IMR-90 (cell line): ENCODE results near the gene YES1. TPM values are rescaled to one million over a fixed set of nuclear protein-coding genes. Genes with fewer than 3 reads are reported as not detected.

Source experiments
- ATAC-seq: fragments of 200-7000 bp; cut with Tn5 transposase; 2 replicates; pipeline ENCODE4 v1.9.1; 2020; ENCODE audit warnings: low read depth, mild to moderate bottlenecking, moderate library complexity
- BruUV-seq: library from RNA; stranded (reverse); fragments of 400-500 nt; replicated peaks from 2 replicates; lab custom pipeline; 2021; lab: Mats Ljungman, UMichigan
- CTCF ChIA-PET: fragments of 300-600 bp; formaldehyde crosslinking; extraction: SDS; loops from one replicate; lab custom pipeline; 2021; ENCODE audit warnings: antibody characterized with exemption; lab: Yijun Ruan, JAX
- POLR2A ChIA-PET: fragments of 300-600 bp; sonication (Branson Sonifier 250); formaldehyde crosslinking; loops from one replicate; lab custom pipeline; 2022; ENCODE audit warnings: antibody characterized with exemption; ENCODE audit not compliant: unreplicated experiment; lab: Charles Lee
- DNase-seq: peaks from one replicate; pipeline ENCODE4 v3.0.0; 2013
- H2AFZ ChIP-seq: replicated peaks from 2 replicates; pipeline ENCODE3; 2013; ENCODE audit warnings: low read length, mild to moderate bottlenecking; ENCODE audit not compliant: poor library complexity
- H2AK5ac ChIP-seq: 2 replicates; pipeline ENCODE4 v1.6.1; 2013; ENCODE audit warnings: low read depth, low read length, inconsistent platforms
- H2AK9ac ChIP-seq: replicated peaks from 2 replicates; pipeline ENCODE3; 2013; ENCODE audit warnings: mild to moderate bottlenecking, low read depth, low read length, moderate library complexity; ENCODE audit not compliant: poor library complexity
- H2BK120ac ChIP-seq: 2 replicates; pipeline ENCODE4 v1.6.1; 2013; ENCODE audit warnings: low read depth, low read length, inconsistent platforms
- H2BK15ac ChIP-seq: 3 replicates; pipeline ENCODE4 v1.6.1; 2013; ENCODE audit warnings: low read depth, low read length, inconsistent platforms
- H2BK20ac ChIP-seq: 2 replicates; pipeline ENCODE4 v1.6.1; 2013; ENCODE audit warnings: low read depth, mild to moderate bottlenecking, inconsistent platforms, low read length, moderate library complexity
- H2BK5ac ChIP-seq: 2 replicates; pipeline ENCODE4 v1.6.1; 2013; ENCODE audit warnings: mild to moderate bottlenecking, low read depth, low read length, inconsistent platforms; ENCODE audit not compliant: poor library complexity, severe bottlenecking
- H3K14ac ChIP-seq: replicated peaks from 2 replicates; pipeline ENCODE4 v1.6.1; 2013; ENCODE audit warnings: low read depth, low read length, inconsistent platforms
- H3K18ac ChIP-seq: 2 replicates; pipeline ENCODE4 v1.6.1; 2013; ENCODE audit warnings: low read depth, low read length, control low read depth
- H3K23ac ChIP-seq: 2 replicates; pipeline ENCODE4 v1.6.1; 2013; ENCODE audit warnings: low read depth, low read length, inconsistent platforms
- H3K27ac ChIP-seq: 2 replicates; pipeline ENCODE4 v1.5.1; 2013; ENCODE audit warnings: mild to moderate bottlenecking, control low read depth, low read length; ENCODE audit not compliant: insufficient read depth
- H3K27me3 ChIP-seq: 2 replicates; pipeline ENCODE4 v1.6.1; 2013; ENCODE audit warnings: low read length; ENCODE audit not compliant: control insufficient read depth, insufficient read depth
- H3K36me3 ChIP-seq: 2 replicates; pipeline ENCODE4 v1.6.1; 2013; ENCODE audit warnings: low read length, mixed read lengths; ENCODE audit not compliant: control insufficient read depth, insufficient read depth
- H3K4ac ChIP-seq: 2 replicates; pipeline ENCODE4 v1.6.1; 2013; ENCODE audit warnings: low read depth, low read length, inconsistent platforms
- H3K4me1 ChIP-seq: 2 replicates; pipeline ENCODE4 v1.6.1; 2013; ENCODE audit warnings: low read length, mixed read lengths; ENCODE audit not compliant: control insufficient read depth, insufficient read depth
- H3K4me2 ChIP-seq: 2 replicates; pipeline ENCODE4 v1.6.1; 2013; ENCODE audit warnings: low read depth, mild to moderate bottlenecking, control low read depth, low read length, moderate library complexity
- H3K4me3 ChIP-seq: 2 replicates; pipeline ENCODE4 v1.5.1; 2013; ENCODE audit warnings: low read depth, mild to moderate bottlenecking, control low read depth, low read length, moderate library complexity; ENCODE audit not compliant: insufficient read depth
- H3K56ac ChIP-seq: 2 replicates; pipeline ENCODE4 v1.6.1; 2013; ENCODE audit warnings: low read length, inconsistent platforms; ENCODE audit not compliant: insufficient read depth; ENCODE audit errors: extremely low read depth
- H3K79me1 ChIP-seq, 2 experiments: 2 replicates each; pipeline ENCODE4 v1.6.1; 2013; ENCODE audit warnings: low read length in 2 of 2, inconsistent platforms in 1 of 2, low read depth in 1 of 2
- H3K9ac ChIP-seq: 2 replicates; pipeline ENCODE4 v1.6.1; 2013; ENCODE audit warnings: low read depth, low read length, control low read depth
- H3K9me1 ChIP-seq: 2 replicates; pipeline ENCODE4 v1.6.1; 2013; ENCODE audit warnings: low read length, inconsistent platforms; ENCODE audit not compliant: insufficient read depth
- H3K9me3 ChIP-seq: 2 replicates; pipeline ENCODE4 v1.6.1; 2013; ENCODE audit warnings: low read length; ENCODE audit not compliant: control insufficient read depth, insufficient read depth
- H4K20me1 ChIP-seq: 2 replicates; pipeline ENCODE4 v1.6.1; 2013; ENCODE audit warnings: low read length, inconsistent platforms; ENCODE audit not compliant: insufficient read depth
- H4K5ac ChIP-seq: 2 replicates; pipeline ENCODE4 v1.6.1; 2013; ENCODE audit warnings: mild to moderate bottlenecking, low read depth, low read length, control low read depth
- H4K8ac ChIP-seq, 2 experiments: 2 replicates each; pipeline ENCODE4 v1.6.1; 2013; ENCODE audit warnings: low read depth in 2 of 2, low read length in 2 of 2, control low read depth in 1 of 2, inconsistent platforms in 1 of 2
- H4K91ac ChIP-seq: 2 replicates; pipeline ENCODE4 v1.6.1; 2013; ENCODE audit warnings: low read depth, low read length, inconsistent platforms; ENCODE audit not compliant: insufficient read depth
- BHLHE40 ChIP-seq: fragments of 150-350 bp; IDR thresholded peaks from 2 replicates; pipeline ENCODE4 v1.6.1; 2016; ENCODE audit warnings: mild to moderate bottlenecking, low read depth, low read length
- CHD1 ChIP-seq: IDR thresholded peaks from 2 replicates; pipeline ENCODE4 v1.6.1; 2012; ENCODE audit warnings: low read depth, low read length, improper control_type of control experiment
- FOS ChIP-seq: fragments of 150-350 bp; IDR thresholded peaks from 2 replicates; pipeline ENCODE4 v1.6.1; 2016; ENCODE audit warnings: low read depth, low read length
- MAFK ChIP-seq: IDR thresholded peaks from 2 replicates; pipeline ENCODE4 v1.6.1; 2012; ENCODE audit warnings: low read depth, low read length, improper control_type of control experiment
- MAZ ChIP-seq: IDR thresholded peaks from 2 replicates; pipeline ENCODE4 v1.6.1; 2012; ENCODE audit warnings: low read depth, mild to moderate bottlenecking, low read length, improper control_type of control experiment, moderate library complexity, borderline replicate concordance
- NFE2L2 ChIP-seq: fragments of 150-350 bp; IDR thresholded peaks from 2 replicates; pipeline ENCODE4 v1.6.1; 2016; ENCODE audit warnings: low read depth, mild to moderate bottlenecking, low read length
- POLR2A ChIP-seq: IDR thresholded peaks from 2 replicates; pipeline ENCODE4 v1.6.1; 2012; ENCODE audit warnings: mild to moderate bottlenecking, low read depth, low read length
- RAD21 ChIP-seq: IDR thresholded peaks from 2 replicates; pipeline ENCODE4 v1.6.1; 2012; ENCODE audit warnings: low read length, improper control_type of control experiment
- RFX5 ChIP-seq: IDR thresholded peaks from 2 replicates; pipeline ENCODE4 v1.8.0; 2012; ENCODE audit warnings: low read depth, mild to moderate bottlenecking, low read length, moderate library complexity
- SMC3 ChIP-seq: fragments of 150-350 bp; IDR thresholded peaks from 2 replicates; pipeline ENCODE4 v1.6.1; 2016; ENCODE audit warnings: low read depth, mild to moderate bottlenecking, antibody characterized with exemption, low read length, moderate library complexity
- WGBS, 2 experiments: methylation state at CpG; one replicate each; pipeline versions ENCODE4 v1.1.5 to v1.1.7; 2013; ENCODE audit warnings: missing lambda C conversion rate in 2 of 2; ENCODE audit not compliant: insufficient read length in 1 of 2; ENCODE audit errors: extremely low coverage in 2 of 2; 5-methylcytosine and 5-hydroxymethylcytosine counted together
- dilution Hi-C: fragments of 300-500 bp; cut with HindIII; formaldehyde crosslinking; loops from one replicate; pipeline ENCODE4 v1.14.3; 2018; ENCODE audit warnings: low sequenced_read_pairs; ENCODE audit not compliant: unreplicated experiment
- in situ Hi-C: fragments of 300-500 bp; cut with MboI; formaldehyde crosslinking; loops from 3 replicates; pipeline ENCODE4 v1.14.3; 2019; ENCODE audit warnings: low sequenced_read_pairs, inconsistent platforms, mixed read lengths
- intact Hi-C: fragments of 100-400 bp; cut with micrococcal nuclease; formaldehyde crosslinking; loops from 2 replicates; pipeline ENCODE4 v1.10.0; 2022
- polyA plus RNA-seq, 3 experiments: library from polyadenylated mRNA; depleted of rRNA; stranded (reverse); fragments of >200 nt; gene quantifications; 2 replicates each; pipeline ENCODE4 v1.2.3, GENCODE V29; 2012; ENCODE audit warnings: low replicate concordance in 1 of 3
- total RNA-seq: library from RNA; depleted of rRNA; stranded (reverse); fragments of >200 nt; gene quantifications from 2 replicates; pipeline ENCODE4 v1.2.3, GENCODE V29; 2012
- TF ChIP-seq, protein P1 (sequence below): fragments of 150-350 bp; IDR thresholded peaks from 2 replicates; pipeline ENCODE4 v1.6.1; 2017; ENCODE audit warnings: mild to moderate bottlenecking, antibody characterized with exemption, low read length, low read depth
- TF ChIP-seq, protein P2 (sequence below): fragments of 150-350 bp; IDR thresholded peaks from 2 replicates; pipeline ENCODE4 v1.6.1; 2016; ENCODE audit warnings: low read depth, mild to moderate bottlenecking, low read length, moderate library complexity, borderline replicate concordance
- TF ChIP-seq, protein P3 (sequence below): conservative IDR thresholded peaks from 2 replicates; pipeline ENCODE4 v1.5.1; 2012; ENCODE audit warnings: mild to moderate bottlenecking, low read depth, low read length, improper control_type of control experiment

The YES1 gene
- total and polyA plus RNA-seq, 2 of the 4 experiments (the other 2 are of a cell fraction), result 16.7 to 62.0 TPM

DNA sequence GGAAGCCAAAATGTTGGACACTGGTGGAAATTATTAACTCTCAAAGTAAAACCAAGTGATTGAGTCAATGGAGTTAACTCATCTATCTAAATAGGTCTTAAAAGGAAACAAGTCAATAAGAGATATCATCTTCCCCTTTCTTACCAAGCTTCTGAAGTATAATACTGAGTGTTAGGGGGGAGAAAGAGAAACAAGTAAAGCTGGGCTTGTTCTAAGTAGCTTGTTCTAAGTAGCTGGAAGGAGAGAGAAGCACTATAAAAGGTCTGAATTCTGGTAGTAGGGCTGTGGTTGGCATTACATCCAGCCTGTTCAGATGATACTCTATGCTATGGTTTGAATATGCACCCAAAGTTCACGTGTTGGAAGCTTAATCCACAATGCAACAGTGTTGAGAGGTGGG is 26.8 kb downstream of the YES1 start:
- no peak overlapping the region for H2BK15ac ChIP-seq
- WGBS, 2 experiments, result 100% methylated on average over 1 of the region's 1 CpG; no CpG with 5 or more reads in 1 of the 2 experiments
- peaks cover 21% of the 10 kb centered on the region for H4K20me1 ChIP-seq
- H3K23ac ChIP-seq, result no peak overlapping the region
- H4K8ac ChIP-seq, result no peak overlapping the region
- no peak overlapping the region for H3K27ac ChIP-seq
- no peak overlapping the region for H2AK5ac ChIP-seq
- CTCF ChIA-PET, result no interaction called here
- H3K4me3 ChIP-seq, result no peak overlapping the region
- H3K27me3 ChIP-seq, result no peaks in the 10 kb centered on the region
- peaks cover 39 to 54% of the 10 kb centered on the region in 2 experiments for H3K79me1 ChIP-seq
- dilution Hi-C loops (no loop called here), in situ Hi-C loops (no loop called here), intact Hi-C loops (no loop called here)
- no peak overlapping the region for H3K56ac ChIP-seq
- BruUV-seq, result no TSS peak
- H2AFZ ChIP-seq, result no peak overlapping the region
- H3K9ac ChIP-seq, result no peak overlapping the region
- H3K4me2 ChIP-seq, result no peak overlapping the region
- no peak overlapping the region for H3K4ac ChIP-seq
- POLR2A ChIA-PET, result no interaction called here
- H4K91ac ChIP-seq, result no peak overlapping the region
- no peak overlapping the region for H2BK5ac ChIP-seq
- no peaks in the 10 kb centered on the region for H3K36me3 ChIP-seq
- H3K9me3 ChIP-seq, result no peaks in the 10 kb centered on the region
- ATAC-seq (no peak), DNase-seq (no peak)
- H3K4me1 ChIP-seq, result no peaks in the 10 kb centered on the region
- no peak overlapping the region for H2BK120ac ChIP-seq
- H3K14ac ChIP-seq, result no peak overlapping the region
- H4K5ac ChIP-seq, result no peak overlapping the region
- H2AK9ac ChIP-seq, result no peak overlapping the region
- no peak overlapping the region for H2BK20ac ChIP-seq
- TF ChIP-seq, protein P1, sequence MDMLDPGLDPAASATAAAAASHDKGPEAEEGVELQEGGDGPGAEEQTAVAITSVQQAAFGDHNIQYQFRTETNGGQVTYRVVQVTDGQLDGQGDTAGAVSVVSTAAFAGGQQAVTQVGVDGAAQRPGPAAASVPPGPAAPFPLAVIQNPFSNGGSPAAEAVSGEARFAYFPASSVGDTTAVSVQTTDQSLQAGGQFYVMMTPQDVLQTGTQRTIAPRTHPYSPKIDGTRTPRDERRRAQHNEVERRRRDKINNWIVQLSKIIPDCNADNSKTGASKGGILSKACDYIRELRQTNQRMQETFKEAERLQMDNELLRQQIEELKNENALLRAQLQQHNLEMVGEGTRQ, result no peak
- TF ChIP-seq, protein P2, sequence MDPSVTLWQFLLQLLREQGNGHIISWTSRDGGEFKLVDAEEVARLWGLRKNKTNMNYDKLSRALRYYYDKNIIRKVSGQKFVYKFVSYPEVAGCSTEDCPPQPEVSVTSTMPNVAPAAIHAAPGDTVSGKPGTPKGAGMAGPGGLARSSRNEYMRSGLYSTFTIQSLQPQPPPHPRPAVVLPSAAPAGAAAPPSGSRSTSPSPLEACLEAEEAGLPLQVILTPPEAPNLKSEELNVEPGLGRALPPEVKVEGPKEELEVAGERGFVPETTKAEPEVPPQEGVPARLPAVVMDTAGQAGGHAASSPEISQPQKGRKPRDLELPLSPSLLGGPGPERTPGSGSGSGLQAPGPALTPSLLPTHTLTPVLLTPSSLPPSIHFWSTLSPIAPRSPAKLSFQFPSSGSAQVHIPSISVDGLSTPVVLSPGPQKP, result no peak
- TF ChIP-seq MAZ (no peak), FOS (no peak), CHD1 (no peak), RAD21 (no peak), MAFK (no peak), NFE2L2 (no peak), POLR2A (no peak), BHLHE40 (no peak), RFX5 (no peak), SMC3 (no peak)
- TF ChIP-seq, protein P3, sequence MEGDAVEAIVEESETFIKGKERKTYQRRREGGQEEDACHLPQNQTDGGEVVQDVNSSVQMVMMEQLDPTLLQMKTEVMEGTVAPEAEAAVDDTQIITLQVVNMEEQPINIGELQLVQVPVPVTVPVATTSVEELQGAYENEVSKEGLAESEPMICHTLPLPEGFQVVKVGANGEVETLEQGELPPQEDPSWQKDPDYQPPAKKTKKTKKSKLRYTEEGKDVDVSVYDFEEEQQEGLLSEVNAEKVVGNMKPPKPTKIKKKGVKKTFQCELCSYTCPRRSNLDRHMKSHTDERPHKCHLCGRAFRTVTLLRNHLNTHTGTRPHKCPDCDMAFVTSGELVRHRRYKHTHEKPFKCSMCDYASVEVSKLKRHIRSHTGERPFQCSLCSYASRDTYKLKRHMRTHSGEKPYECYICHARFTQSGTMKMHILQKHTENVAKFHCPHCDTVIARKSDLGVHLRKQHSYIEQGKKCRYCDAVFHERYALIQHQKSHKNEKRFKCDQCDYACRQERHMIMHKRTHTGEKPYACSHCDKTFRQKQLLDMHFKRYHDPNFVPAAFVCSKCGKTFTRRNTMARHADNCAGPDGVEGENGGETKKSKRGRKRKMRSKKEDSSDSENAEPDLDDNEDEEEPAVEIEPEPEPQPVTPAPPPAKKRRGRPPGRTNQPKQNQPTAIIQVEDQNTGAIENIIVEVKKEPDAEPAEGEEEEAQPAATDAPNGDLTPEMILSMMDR, result no peak
- no peaks in the 10 kb centered on the region for H3K9me1 ChIP-seq
- no peak overlapping the region for H3K18ac ChIP-seq
